SK-N-SH (cell line): ENCODE data around the gene SEMA3C. TPM values are rescaled to one million over a fixed set of nuclear protein-coding genes. Genes with fewer than 3 reads are reported as not detected.

Experiments
- CTCF ChIA-PET: fragments of 300-600, 350-600 bp; formaldehyde crosslinking; extraction: SDS; loops from one replicate; lab custom pipeline; 2021; lab: Yijun Ruan, JAX
- POLR2A ChIA-PET: fragments of 350-600 bp; sonication (Branson Sonifier 250); formaldehyde crosslinking; extraction: SDS; loops from one replicate; lab custom pipeline; 2020; ENCODE audit warnings: antibody characterized with exemption, inconsistent platforms; lab: Yijun Ruan, JAX
- DNase-seq: peaks from one replicate; pipeline ENCODE4 v3.0.0; 2012
- H2AFZ ChIP-seq: fragments of 200-600 bp; sonication (generic); 2 replicates; pipeline ENCODE4 v1.8.1; 2016; ENCODE audit warnings: antibody characterized with exemption, mild to moderate bottlenecking, low read depth
- H3F3A ChIP-seq: fragments of 200-600 bp; sonication (generic); replicated peaks from 2 replicates; pipeline ENCODE3; 2016; ENCODE audit warnings: antibody characterized with exemption, mild to moderate bottlenecking; ENCODE audit not compliant: insufficient read depth
- H3K27ac ChIP-seq, 2 experiments: fragments of 200-500 bp in 1 of 2; fragments of 200-600 bp in 1 of 2; sonication (Bioruptor generic) in 1 of 2; sonication (generic), shearing (Covaris generic) in 1 of 2; 2 replicates each; pipeline versions ENCODE4 v1.5.1 to v1.6.1; 2014 to 2016; ENCODE audit warnings: low read depth in 2 of 2, inconsistent platforms in 1 of 2, low read length in 1 of 2, mild to moderate bottlenecking in 1 of 2, mixed read lengths in 1 of 2
- H3K27me3 ChIP-seq: fragments of 200-600 bp; sonication (generic), shearing (Covaris generic); 2 replicates; pipeline ENCODE4 v1.6.1; 2016; ENCODE audit warnings: mixed run types; ENCODE audit not compliant: insufficient read depth
- H3K36me3 ChIP-seq, 2 experiments: fragments of 200-500 bp in 1 of 2; fragments of 200-600 bp in 1 of 2; sonication (Bioruptor generic) in 1 of 2; sonication (generic) in 1 of 2; replicated peaks in 1 of 2; 2 replicates each; pipeline versions ENCODE3 to v1.5.1; 2014 to 2016; ENCODE audit warnings: low read length in 1 of 2, mild to moderate bottlenecking in 1 of 2; ENCODE audit not compliant: insufficient read depth in 2 of 2, control insufficient read depth in 1 of 2
- H3K4me1 ChIP-seq, 2 experiments: fragments of 200-500 bp in 1 of 2; fragments of 200-600 bp in 1 of 2; sonication (Bioruptor generic) in 1 of 2; sonication (generic), shearing (Covaris generic) in 1 of 2; 2 replicates each; pipeline versions ENCODE4 v1.5.1 to v1.6.1; 2014 to 2016; ENCODE audit warnings: low read depth in 1 of 2, low read length in 1 of 2, mixed run types in 1 of 2; ENCODE audit not compliant: insufficient read depth in 2 of 2, control insufficient read depth in 1 of 2
- H3K4me2 ChIP-seq: fragments of 200-600 bp; sonication (generic), shearing (Covaris generic); 2 replicates; pipeline ENCODE4 v1.6.1; 2017; ENCODE audit warnings: mixed run types
- H3K4me3 ChIP-seq, 2 experiments: fragments of 200-500 bp in 1 of 2; fragments of 200-600 bp in 1 of 2; sonication (Bioruptor generic) in 1 of 2; sonication (generic), shearing (Covaris generic) in 1 of 2; 2 replicates each; pipeline versions ENCODE4 v1.5.1 to v1.8.1; 2014 to 2016; ENCODE audit warnings: low read depth in 2 of 2, inconsistent platforms in 1 of 2, low read length in 1 of 2, mild to moderate bottlenecking in 1 of 2, mixed read lengths in 1 of 2, moderate library complexity in 1 of 2
- H3K79me2 ChIP-seq: fragments of 200-600 bp; sonication (generic); 2 replicates; pipeline ENCODE4 v1.8.1; 2017; ENCODE audit warnings: mild to moderate bottlenecking; ENCODE audit not compliant: insufficient read depth
- H3K9ac ChIP-seq: fragments of 200-600 bp; sonication (generic); 2 replicates; pipeline ENCODE4 v1.6.1; 2017; ENCODE audit warnings: mixed run types
- H3K9me2 ChIP-seq: fragments of 200-600 bp; sonication (generic); 2 replicates; pipeline ENCODE4 v1.6.1; 2017; ENCODE audit warnings: mixed run types
- H3K9me3 ChIP-seq: fragments of 200-600 bp; sonication (generic); 2 replicates; pipeline ENCODE4 v1.6.1; 2017; ENCODE audit warnings: mixed run types, mild to moderate bottlenecking, moderate library complexity
- H4K20me1 ChIP-seq: fragments of 200-600 bp; sonication (generic); 2 replicates; pipeline ENCODE4 v1.6.1; 2017; ENCODE audit warnings: mild to moderate bottlenecking, mixed run types; ENCODE audit not compliant: insufficient read depth
- CTCF ChIP-seq: fragments of 200-600 bp; sonication (generic); IDR thresholded peaks from 2 replicates; pipeline ENCODE4 v1.6.1; 2017; ENCODE audit warnings: antibody characterized with exemption, mild to moderate bottlenecking, moderate library complexity
- EP300 ChIP-seq, 2 experiments: IDR thresholded peaks; 2 replicates each; pipeline versions ENCODE4 v1.4.0 to v1.6.1; 2012; ENCODE audit warnings: borderline replicate concordance in 1 of 2, low read depth in 1 of 2, low read length in 1 of 2
- EZH2phosphoT487 ChIP-seq: fragments of 200-600 bp; sonication (generic); IDR thresholded peaks from 2 replicates; pipeline ENCODE4 v1.6.1; 2017; ENCODE audit warnings: low read depth, mixed run types, mild to moderate bottlenecking, antibody characterized with exemption, moderate library complexity, borderline replicate concordance
- FOXJ3 ChIP-seq: sonication (generic); formaldehyde crosslinking; IDR thresholded peaks from 2 replicates; pipeline ENCODE4 v1.5.1; 2020; ENCODE audit warnings: mild to moderate bottlenecking, missing genetic modification reagents
- GABPA ChIP-seq: IDR thresholded peaks from 2 replicates; pipeline ENCODE4 v1.4.0; 2012; ENCODE audit warnings: low read depth, mild to moderate bottlenecking
- IRF3 ChIP-seq: fragments of 150-350 bp; IDR thresholded peaks from 2 replicates; pipeline ENCODE4 v1.6.1; 2016; ENCODE audit warnings: mild to moderate bottlenecking, low read depth, low read length
- JUND ChIP-seq: IDR thresholded peaks from 2 replicates; pipeline ENCODE4 v1.4.0; 2012
- MAX ChIP-seq: IDR thresholded peaks from 2 replicates; pipeline ENCODE4 v1.4.0; 2012; ENCODE audit warnings: low read depth
- MXI1 ChIP-seq: IDR thresholded peaks from 2 replicates; pipeline ENCODE4 v1.6.1; 2012; ENCODE audit warnings: mild to moderate bottlenecking, low read depth, low read length, improper control_type of control experiment
- NFIC ChIP-seq: IDR thresholded peaks from 2 replicates; pipeline ENCODE4 v1.4.0; 2012; ENCODE audit warnings: borderline replicate concordance
- NRF1 ChIP-seq: IDR thresholded peaks from 2 replicates; pipeline ENCODE4 v1.6.1; 2012; ENCODE audit warnings: low read depth, mild to moderate bottlenecking, low read length
- PBX3 ChIP-seq: IDR thresholded peaks from 2 replicates; pipeline ENCODE4; 2012
- RAD21 ChIP-seq: IDR thresholded peaks from 2 replicates; pipeline ENCODE4 v1.6.1; 2012; ENCODE audit warnings: mild to moderate bottlenecking, low read length
- RFX5 ChIP-seq: IDR thresholded peaks from 2 replicates; pipeline ENCODE4 v1.6.1; 2012; ENCODE audit warnings: mild to moderate bottlenecking, improper control_type of control experiment, low read length
- RXRA ChIP-seq: IDR thresholded peaks from 2 replicates; pipeline ENCODE4 v1.4.0; 2012; ENCODE audit warnings: low read depth, mild to moderate bottlenecking, borderline replicate concordance
- SIN3A ChIP-seq: IDR thresholded peaks from 2 replicates; pipeline ENCODE4 v1.6.1; 2012; ENCODE audit warnings: low read depth, mild to moderate bottlenecking, low read length, moderate library complexity, borderline replicate concordance
- TCF12 ChIP-seq: IDR thresholded peaks from 2 replicates; pipeline ENCODE4 v1.4.0; 2012
- TEAD4 ChIP-seq: IDR thresholded peaks from 2 replicates; pipeline ENCODE4 v1.4.0; 2012; ENCODE audit warnings: mild to moderate bottlenecking, borderline replicate concordance; ENCODE audit not compliant: insufficient read depth
- USF1 ChIP-seq: IDR thresholded peaks from 2 replicates; pipeline ENCODE4 v1.4.0; 2012; ENCODE audit warnings: low read depth, borderline replicate concordance
- USF2 ChIP-seq: fragments of 150-350 bp; IDR thresholded peaks from 2 replicates; pipeline ENCODE4 v1.6.1; 2017; ENCODE audit warnings: antibody characterized with exemption, low read length, low read depth, borderline replicate concordance
- WGBS: methylation state at CpG from one replicate; pipeline ENCODE4 v1.1.6; 2017; ENCODE audit warnings: low lambda C conversion rate; 5-methylcytosine and 5-hydroxymethylcytosine counted together
- polyA plus RNA-seq, 3 experiments: library from polyadenylated mRNA; depleted of rRNA; stranded (reverse); fragments of >200 nt; gene quantifications; 2 replicates each; pipeline ENCODE4 v1.2.3, GENCODE V29; 2012

The SEMA3C gene
- polyA plus RNA-seq, 1 of the 3 experiments (the other 2 are of a cell fraction) = 51.1 TPM

- TF ChIP-seq IRF3 (no peak), NFIC (no peak), EZH2phosphoT487 (no peak), USF2 (no peak), TEAD4 (no peak), RXRA (no peak), JUND (no peak), CTCF (no peak), FOXJ3 (CRISPR knock-in tag) (no peak)
- TF ChIP-seq, all 33 proteins: peak for 0
Observed at GRCh38 chr7:80719261-80719660, 199.6 kb downstream of the SEMA3C start (continued).

- no peak overlapping the region for H2AFZ ChIP-seq
- ChIA-PET POLR2A (no interaction called here), CTCF (interaction anchor here (1.4 kb wide), 1 partner anchor 758 kb away, joined by 4 read pairs; no protein-coding TSS in a partner anchor)
- 87% methylated on average over 2 of the region's 2 CpGs for WGBS
- H3K27ac ChIP-seq = no peak overlapping the region
- DNase-seq = no peak
- H3K9ac ChIP-seq = no peak overlapping the region
- no peaks in the 10 kb centered on the region for H3K36me3 ChIP-seq
- no peaks in the 10 kb centered on the region for H3K9me3 ChIP-seq
- no peaks in the 10 kb centered on the region for H3K4me1 ChIP-seq
- H3K27me3 ChIP-seq = no peaks in the 10 kb centered on the region
- no peak for TF ChIP-seq NRF1
- no peak for TF ChIP-seq RAD21
- TF ChIP-seq USF1 = no peak
- no peak for TF ChIP-seq RXRA
- no peak for TF ChIP-seq SIN3A
- no peak for TF ChIP-seq MAX
- no peak for TF ChIP-seq FOXJ3 (CRISPR knock-in tag)
- no peak for TF ChIP-seq EP300 (IDR thresholded peaks at IDR 0.05; ENCODE audit: borderline replicate concordance in 1 of 2, low read depth in 1 of 2, low read length in 1 of 2)
- no peak for TF ChIP-seq PBX3
- TF ChIP-seq TCF12 = no peak
- no peak for TF ChIP-seq MXI1
- TF ChIP-seq GABPA = no peak
- no peak for TF ChIP-seq NFIC
- TF ChIP-seq RFX5 = no peak
- H3K9me2 ChIP-seq = no peaks in the 10 kb centered on the region
- H3K79me2 ChIP-seq = no peaks in the 10 kb centered on the region
- no peaks in the 10 kb centered on the region for H4K20me1 ChIP-seq
- no peak overlapping the region for H3K4me3 ChIP-seq
- H3F3A ChIP-seq = no peaks in the 10 kb centered on the region
- H3K4me2 ChIP-seq = no peak overlapping the region
Observed at GRCh38 chr7:80711531-80711930, 207.3 kb downstream of the SEMA3C start.
